Fibroblast of gingiva (primary cell): ENCODE results near the gene RPTOR.

Experiments used
- DNase-seq: peaks from one replicate; pipeline ENCODE4 v3.0.0-alpha.2; 2011; ENCODE audit warnings: low read depth

Gene RPTOR

DNA sequence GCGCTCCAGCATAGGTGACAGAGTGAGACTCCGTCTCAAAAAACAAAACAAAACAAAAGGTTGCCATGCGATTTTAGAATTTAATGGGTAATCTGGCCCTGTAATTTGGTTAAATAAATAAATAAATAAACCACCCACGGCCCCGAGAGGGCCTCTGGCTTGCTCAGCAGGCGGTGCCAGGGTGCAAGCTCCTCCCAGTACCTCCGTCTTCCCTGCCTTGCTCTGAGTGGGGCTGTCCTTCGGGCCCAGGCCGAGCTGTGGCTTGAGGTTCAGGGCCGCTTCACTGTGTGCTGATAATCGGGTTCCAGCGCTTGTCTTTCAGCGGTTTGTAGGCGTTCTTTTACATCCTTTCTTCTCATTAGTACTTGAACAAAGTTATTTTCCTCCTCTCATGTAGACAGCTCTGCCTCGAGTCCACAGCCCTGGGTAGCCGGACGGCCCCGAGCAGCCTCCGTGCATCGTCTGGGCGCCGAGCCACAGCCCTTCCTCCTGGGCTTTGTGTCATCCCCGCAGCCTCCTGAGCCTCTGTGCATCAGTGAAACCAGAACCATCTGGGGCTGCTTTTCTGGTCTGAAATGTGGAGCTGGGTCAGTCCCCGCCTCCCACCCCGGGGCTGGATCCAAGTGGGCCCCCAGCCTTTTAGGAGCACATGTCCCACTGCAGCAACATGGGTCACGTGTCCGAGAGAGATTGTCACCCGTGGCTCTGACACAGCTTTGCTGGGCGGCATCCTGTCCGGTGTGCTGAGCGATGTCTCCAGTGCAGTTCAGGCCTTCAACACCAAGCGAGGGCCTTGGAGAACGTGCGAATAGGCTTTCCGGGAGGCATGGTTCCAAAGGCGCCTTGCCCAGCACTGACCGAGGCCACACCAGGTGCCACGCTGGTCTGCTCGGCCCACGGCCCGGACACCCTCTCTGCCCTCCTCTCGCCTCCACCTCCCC is 289.6 kb downstream of the RPTOR start:
- peak; percentile 90 for DNase-seq

DNA sequence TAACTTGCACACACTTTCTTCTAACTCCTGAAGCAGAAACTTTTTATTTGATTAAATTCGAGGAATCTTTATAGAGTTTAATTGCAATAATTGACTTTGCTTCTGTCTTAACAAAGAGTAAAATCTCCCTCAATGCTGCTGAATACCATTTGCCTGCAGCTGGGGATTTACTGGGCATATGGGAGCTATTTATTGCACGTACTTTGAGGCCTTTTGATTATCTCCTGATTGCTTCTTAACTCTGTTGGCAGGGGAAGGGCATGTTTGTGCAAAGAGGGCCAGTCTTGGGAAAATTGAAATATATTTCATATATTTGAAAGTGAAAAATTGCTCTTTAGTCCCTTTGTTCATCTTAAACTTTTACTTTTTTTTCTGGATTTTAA is 290.2 kb downstream of the RPTOR start:
- no peak for DNase-seq

DNA sequence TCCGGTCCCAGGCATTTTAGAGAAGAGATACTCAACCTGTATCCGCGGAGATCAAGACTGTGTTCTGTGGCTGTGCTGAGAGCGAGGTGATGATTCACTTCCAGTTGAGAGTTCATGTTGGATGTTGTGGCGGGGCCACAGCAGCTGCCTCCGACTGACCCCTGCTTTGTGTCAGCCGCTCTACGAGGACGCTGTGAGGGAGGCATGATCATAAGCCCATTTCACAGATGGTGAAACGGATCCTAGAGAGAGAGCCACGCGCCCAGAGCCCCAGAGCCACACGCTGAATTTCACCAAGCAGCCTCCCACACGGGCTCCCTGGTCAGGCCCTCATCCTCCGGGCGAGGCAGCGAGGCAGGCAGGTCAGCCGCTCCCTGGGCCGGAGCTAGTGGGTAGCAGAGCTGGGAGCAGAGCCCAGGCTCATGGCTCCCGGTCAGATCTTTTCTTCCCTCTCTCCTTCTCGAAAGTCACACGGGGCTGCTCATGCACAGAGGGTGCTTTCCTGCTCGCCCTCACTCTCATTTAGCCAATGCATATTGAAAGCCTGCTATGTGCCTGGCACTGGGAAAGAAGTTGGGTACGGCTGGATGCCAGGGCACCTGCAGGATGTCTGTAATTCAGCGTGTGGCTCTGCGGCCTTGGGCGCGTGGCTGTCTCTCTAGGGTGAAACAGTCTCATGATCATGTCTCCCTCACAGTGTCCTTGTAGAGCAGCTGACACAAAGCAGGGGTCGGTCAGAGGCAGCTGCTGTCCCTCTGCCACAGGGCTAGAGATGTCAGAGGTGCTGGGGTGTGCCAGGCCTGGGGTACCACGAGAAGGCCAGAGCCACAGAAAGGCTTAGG is 291.4 kb downstream of the RPTOR start:
- DNase-seq = no peak

DNA sequence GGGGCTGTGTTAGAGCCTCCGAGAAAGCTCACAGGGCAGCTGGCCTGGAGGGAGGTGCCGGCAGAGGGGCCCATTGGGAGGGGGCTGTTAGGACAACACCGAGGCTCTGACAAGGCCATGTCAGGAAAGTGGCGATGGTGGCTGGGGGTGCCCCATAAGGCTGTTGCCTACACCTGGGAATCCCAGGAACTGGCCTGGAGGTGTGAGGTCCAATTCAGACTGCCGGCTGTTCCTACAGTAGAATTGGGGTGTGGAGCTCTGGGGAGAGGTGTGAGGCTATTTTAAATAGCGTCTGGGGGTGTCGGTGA is 292.0 kb downstream of the RPTOR start:
- no peak for DNase-seq

DNA sequence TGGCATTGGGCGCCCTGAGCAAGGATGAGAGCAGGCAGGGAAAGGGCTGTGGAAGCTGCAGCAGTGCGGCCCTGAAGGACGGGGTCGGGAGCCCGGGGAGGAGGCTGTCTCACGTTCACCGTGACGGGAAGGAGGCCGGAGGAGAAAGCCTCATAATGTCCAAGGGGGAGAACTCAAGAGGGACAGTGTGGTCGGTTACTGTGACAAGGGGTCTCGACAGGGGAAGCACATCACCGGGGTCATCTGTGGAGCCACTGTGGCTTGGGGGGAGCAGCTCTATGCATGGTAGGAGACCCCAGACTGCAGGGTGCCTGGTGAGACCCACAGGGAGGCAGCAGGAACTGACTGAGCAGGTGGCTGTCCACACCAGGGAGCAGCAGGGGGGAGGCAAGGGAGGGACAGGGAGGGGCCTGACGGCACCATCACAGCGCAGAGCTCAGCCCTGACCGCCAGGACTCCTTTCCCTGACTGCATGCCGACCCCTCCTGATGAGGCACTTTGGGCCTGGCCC is 292.4 kb downstream of the RPTOR start:
- no peak for DNase-seq

DNA sequence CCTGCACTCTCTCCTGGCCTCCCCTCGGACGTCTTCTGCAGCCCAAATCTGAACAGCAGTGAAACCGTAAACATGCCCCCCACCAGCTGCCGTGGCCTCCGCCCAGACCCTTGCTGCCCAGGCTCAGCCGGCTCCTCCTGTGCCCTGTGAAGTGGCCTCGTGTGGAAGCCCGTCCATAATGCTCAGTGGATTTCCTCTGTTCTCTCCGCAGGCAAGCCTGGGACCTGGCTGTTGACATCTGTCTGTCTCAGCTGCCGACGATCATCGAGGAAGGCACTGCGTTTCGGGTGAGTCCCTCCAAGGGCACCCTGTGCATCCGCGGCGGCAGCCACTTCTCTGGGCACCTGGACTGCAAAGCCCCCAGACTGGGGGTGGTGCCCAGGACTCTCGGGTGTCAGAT is 293.1 kb downstream of the RPTOR start:
- DNase-seq = no peak

DNA sequence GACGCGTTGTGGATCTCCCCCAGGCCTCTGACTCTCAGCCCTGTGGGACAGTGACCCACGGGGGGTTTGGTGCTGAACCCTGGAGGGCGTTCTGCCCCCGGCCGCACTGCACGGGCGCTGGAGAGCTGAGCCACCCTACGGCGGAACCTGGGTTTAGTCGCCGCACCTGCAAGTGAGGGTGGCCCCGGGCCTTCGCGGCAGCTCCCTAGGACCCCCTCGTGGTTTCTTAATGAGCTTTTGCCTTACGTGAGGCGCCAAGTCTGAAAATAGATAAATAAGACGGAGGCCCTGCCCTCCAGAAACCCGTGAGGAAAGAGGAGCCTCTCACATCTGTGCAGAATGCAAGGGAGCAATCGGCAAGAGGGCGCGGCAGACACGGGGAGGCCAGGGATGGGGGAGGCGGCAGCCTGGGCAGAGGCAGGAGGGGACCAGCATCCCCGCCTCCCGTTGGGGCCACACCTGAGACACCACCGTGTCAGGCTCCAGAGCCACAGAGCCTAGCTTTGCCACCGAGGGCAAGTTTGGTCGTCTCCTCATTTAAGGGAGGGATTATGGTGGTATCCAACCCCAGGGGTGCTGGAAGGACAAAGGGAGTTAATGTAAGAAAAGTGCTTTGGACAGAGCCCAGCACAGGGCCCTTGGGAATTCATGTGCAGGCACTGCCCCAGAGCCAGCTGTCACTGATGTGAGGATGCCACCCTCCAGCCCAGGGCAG is 293.8 kb downstream of the RPTOR start:
- DNase-seq = no peak

DNA sequence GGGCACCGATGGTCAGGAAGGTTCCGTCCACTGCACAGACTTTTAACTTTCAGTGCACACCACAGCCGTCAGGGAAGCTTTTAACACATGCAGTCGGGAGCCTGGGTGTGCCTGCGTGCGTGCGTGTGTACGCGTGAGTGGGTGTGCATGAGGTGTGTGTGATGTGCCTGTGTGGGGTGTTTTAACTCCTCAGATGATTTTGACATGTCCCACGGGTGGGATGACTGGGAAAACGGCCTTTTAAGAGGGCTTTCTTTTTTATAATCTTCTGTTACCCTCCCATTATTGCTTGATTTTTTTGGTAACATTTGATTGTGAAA is 294.3 kb downstream of the RPTOR start:
- DNase-seq = no peak

DNA sequence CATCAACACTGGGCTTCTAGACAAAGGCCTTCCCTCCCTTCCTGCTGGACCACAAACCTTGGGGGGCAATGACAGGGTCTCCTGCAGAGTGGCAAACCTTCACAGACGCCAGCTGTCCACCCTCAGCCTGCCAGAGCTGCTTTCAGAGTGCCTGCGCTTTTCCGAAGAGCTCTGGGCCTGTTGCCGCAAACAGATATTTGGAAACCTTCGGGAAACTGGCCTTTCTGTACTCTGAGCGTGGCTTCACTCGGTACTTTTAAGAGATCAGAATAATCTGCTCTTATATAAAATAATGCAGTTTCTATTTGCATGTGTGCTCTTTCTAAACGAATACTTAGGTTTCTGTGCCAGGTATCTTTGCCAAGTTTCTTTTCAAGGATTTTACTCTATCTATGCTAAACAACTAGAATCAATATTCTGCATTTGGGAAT is 294.9 kb downstream of the RPTOR start:
- no peak for DNase-seq

DNA sequence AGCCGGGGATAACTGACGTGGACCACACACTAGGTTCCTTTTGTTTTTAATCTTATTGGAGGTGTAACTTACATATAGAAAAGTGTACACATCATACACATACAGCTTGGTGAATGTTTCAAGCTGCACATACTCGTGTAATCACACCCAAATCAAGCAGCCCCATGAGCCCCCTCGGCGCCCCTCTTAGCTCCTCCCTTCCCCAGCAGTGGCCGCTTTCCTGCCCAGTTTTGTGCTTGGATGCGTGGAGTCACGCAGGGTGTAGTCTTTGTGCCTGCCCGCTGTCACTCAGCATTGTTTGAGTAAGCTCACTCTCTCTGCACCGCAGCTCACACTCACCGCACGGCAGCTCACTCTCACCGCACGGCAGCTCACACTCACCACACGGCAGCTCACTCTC is 295.3 kb downstream of the RPTOR start:
- DNase-seq = no peak

DNA sequence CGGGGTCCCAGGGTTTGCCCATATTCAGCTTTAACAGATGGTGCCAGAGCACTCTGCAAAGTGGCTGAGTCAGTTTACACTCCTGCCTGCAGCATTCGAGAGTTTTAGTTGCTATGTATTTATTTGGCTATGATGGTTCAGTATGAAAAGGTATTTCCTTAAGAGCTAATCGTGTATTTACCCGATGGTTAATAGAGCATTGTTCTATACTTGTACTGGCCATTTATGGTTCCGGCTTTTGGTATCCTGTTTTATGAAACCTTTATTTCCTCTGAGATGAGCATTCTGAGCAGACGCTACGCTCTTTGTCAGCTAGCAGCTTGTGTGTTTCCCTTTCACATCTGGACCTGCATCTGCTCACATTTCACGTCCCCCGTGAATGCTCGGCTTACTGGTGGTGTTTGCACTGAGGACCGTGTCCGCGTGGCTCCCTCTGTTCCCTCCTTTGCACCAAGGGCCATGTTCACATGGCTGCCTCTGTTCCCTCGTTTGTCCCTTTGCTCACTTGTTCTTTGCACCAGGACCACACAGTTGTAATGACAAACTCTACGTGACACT is 297.9 kb downstream of the RPTOR start:
- DNase-seq = no peak

DNA sequence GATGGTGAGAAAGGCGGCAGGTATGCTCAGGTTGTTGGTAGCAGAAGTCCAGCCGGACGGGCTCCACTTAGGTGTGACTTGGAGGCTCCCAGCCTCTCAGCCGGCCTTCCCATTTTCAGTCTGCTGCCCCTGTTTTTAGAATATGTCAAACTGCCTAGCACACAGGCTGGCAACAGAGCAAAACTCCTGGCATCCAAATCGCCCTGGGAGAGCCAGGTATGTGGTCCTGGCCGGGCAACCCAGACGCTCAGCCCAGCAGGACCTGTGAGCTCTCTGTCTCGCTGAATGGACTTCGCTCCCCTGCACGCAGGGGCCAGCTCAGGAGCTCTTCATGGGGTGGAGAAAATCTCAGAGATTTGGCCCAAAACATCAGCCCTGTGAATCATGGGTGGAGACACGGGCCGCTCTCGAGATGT is 299.1 kb downstream of the RPTOR start:
- DNase-seq = no peak

DNA sequence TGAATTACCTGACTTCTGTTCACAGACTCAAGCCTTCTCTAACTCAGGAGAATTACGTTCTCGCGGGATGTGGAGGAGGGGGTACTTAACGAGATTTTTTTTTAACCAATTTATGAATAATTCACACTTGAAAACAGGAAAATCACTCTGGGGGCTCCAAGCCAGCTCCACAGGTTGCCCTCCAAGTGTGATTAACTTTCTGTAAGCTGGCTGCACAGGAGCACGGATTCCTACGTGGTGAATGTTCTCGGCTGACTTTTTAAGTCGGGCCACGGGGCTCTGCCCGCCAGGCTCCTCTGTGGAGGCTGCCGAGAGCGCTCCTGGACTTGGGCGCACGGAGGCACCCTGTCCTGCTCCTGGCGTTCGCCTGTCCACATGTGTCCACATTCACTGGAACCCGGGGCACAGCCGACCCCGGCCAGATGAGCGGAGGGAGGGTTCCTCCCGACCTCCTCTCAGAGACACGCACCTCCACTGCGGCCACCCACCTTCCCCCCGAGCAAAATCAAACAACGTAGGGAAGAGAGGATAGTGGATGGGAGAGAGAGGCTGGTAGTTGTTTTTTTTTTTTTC is 299.9 kb downstream of the RPTOR start:
- no peak for DNase-seq

DNA sequence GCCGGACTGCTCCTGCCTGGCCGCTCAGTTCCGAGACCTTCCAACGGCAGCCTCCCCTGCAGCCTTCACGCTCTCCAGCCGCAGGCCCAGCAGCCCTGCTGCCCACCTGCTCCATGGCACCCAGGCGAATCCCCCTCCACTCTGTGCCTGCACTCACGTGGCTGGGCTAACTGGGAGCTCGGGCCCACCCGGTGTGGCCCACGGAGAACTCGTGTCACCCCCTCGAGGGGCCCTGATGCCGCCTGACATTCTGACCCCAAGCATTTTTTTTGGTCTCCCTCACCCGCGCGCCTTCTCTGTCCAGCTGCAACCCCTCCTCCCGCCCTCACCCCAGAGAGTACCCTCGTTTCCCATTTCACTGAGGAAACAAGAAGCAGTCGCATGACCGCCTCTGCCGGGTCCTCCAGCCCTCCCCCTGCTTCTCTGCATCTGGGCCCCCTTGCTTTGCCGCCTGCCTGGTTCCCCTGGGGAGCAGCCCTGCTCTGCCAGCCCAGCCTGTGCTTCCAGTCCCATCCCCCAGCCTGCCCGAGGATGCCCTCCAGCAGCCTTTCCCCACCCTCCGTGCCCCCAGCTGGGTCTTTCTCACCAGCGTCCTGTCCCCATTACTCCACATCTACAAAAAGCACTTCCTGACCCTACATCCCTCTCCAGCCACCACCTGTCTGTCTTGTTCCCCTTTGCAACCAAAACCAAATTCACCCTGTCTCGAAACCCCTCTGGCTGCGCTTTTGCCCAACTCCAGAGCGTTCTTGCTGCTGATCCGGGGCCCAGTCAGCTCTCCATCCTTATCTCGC is 300.6 kb downstream of the RPTOR start:
- DNase-seq = no peak

DNA sequence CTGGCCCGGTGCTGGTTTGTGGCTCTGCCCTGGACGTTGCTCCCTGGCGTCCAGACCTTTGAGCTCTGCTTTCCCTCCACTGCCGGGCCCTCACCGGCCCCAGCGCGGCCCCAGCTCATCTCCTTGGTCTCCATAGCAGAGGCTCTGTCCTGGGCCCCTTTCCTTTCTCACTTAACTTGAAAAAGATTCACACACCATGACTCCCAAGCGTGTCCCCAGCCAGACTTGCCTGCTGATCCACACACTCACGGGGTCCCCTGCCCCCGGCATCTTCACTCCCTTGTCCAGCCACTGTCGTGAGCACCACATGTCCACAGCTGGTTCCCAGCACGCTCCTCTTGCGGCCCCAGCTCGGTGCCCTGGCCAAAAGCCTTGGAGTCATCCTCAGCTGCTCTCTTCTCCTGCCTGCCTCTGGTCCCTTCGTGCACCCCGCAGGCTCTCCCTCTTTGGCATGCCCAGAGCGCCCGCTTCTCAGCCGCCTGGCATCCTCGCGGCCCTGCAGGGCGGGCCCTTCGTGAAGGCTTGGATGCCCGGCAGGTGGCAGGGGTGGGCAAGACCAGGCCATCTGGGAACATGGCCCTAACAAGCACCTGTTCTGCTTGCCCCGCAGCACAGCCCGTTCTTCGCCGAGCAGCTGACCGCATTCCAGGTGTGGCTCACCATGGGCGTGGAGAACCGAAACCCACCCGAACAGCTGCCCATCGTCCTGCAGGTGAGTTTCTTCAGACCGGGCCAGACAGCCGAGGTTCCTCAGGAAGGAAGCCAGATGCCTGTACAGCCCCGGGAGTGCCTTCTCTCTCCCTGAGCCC is 301.4 kb downstream of the RPTOR start:
- DNase-seq = no peak

DNA sequence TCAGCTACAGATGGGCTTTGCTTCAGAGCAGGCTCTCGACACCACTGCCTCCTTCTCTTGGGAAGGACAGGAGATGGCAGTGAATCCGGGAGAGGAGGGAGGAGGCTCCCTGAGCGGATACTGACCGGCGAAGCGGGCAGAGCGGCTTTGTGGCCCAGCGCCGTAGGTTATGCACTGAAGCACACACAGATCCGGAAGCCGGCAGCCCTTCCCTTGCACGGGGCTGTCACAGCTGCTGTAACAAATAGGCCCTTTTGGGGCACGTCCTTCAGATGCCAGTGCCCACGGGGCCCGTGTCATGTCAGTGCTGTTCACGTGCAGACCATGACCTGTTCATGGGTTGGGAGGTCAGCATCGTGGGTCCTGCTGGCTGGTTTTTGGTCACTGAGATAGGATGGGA is 302.3 kb downstream of the RPTOR start:
- DNase-seq = no peak

DNA sequence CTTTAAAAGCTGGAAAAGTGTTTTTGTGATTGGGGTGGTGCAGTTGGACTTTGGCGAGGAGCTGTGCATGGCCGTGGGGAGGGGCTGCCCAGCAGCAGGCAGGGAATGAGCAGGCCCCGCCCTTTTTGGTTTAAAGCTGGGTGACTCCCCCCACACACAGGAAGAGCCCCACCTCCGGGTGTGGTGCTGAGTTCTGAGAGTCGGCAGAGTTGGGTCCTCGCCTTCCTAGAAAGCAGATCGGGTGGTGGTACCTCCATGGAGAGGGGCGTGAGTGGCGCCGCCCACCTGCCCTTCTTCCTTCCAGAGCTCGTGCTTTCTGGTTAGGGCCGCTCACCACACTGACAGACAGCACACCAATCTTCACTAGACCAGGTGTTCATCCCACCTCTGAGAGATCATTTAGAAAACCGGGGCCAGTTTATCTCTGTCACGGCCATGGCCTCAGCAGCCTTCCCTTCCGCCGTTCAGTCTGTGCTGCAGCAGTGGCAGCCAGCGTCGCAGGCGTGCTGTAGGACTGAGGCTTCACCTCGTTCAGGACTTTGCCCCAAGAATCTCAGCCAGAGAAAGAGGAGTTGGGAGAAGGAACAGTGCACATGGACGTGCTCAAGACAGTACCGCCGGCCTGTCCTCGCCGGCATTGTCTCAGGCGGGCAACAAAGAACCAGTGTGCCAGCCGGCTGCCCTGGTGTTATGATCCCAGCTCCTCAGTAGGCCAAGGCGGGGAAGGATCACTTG is 303.0 kb downstream of the RPTOR start:
- DNase-seq = no peak

DNA sequence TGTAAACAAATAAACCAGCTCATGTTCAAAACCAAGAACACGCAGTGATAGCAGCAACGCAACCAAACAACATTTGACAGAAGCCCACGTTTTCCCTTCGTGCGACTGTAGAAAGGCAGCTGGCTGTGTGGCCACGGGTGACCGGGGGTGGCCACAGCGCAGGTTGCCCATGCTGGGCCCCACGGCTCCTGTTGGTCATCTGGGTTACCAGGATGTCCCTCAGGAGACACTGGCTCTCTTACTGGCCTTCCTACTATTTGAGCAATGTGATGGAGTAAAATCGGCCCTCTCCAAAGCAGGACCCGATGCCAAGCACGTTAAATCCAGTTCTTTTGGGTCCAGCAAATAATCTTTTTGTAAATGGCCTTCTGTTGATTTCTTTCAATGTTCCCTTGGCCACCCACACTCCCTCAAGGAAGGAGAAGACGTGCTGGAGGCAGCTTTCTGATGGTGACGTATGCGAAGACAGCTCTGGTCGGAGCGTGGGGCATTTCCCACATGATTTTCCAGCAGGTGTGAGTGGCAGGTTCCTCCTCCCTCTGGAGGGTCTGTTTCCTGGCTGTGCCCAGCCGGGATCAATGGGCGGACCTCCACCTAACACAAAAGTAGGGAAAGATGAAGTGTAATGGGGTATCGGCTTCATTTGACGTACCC is 303.9 kb downstream of the RPTOR start:
- DNase-seq = no peak

DNA sequence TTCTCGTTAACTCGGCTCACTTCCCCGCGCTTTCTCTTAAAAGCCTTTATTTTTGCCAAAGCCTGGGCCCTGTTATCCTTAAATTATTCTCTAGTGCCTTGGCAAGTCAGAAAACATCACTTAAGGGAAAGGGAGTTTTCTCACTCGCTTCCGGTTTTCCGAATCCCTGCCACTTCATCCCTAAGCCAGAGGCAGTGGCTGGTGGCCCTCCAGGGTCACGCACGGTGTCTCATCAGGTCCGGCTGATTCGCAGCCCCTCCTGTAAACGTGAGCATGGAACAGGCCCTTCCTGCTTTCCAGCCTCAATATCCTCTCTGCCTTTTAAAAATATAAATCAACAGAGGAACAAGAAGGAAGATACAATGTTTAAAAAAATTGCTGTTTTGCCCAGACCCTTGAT is 304.5 kb downstream of the RPTOR start:
- DNase-seq = no peak
